Body of pancreas (tissue), 4 donors: ENCODE results near the gene RESF1. TPM values are rescaled to one million over a fixed set of nuclear protein-coding genes. Genes with fewer than 3 reads are reported as not detected.

Experiments
- ATAC-seq: fragments of 150-250 bp; one replicate; pipeline ENCODE4 v1.9.1; 2016
- DNase-seq, 4 donors: peaks; one replicate each; pipeline ENCODE4 v3.0.0-alpha.2; 2019
- H3K27ac ChIP-seq, 4 donors: fragments of 200-600 bp; sonication (generic); 1 replicate in 3 of 4; 2 replicates in 1 of 4; pipeline versions ENCODE4 v1.5.1 to v1.6.1; 2016 to 2019; ENCODE audit warnings: mild to moderate bottlenecking in 1 of 4, mixed read lengths in 1 of 4, moderate library complexity in 1 of 4
- H3K27me3 ChIP-seq, 2 donors: fragments of 200-600 bp; sonication (generic); one replicate each; pipeline ENCODE4 v1.6.0; 2016; ENCODE audit warnings: mild to moderate bottlenecking in 1 of 2
- H3K36me3 ChIP-seq, 2 donors: fragments of 200-600 bp; sonication (generic); replicated peaks in 1 of 2; 2 replicates each; pipeline ENCODE4 v1.5.1; 2016; ENCODE audit warnings: low read depth in 2 of 2; ENCODE audit not compliant: insufficient read depth in 1 of 2
- H3K4me1 ChIP-seq: fragments of 200-600 bp; sonication (generic); one replicate; pipeline ENCODE4 v1.6.0; 2016
- H3K4me3 ChIP-seq, 2 donors: fragments of 200-600 bp; sonication (generic); 1 replicate in 1 of 2; 2 replicates in 1 of 2; pipeline ENCODE4 v1.5.1; 2016 to 2019
- H3K9me3 ChIP-seq, 3 donors: fragments of 200-600 bp; sonication (generic); 1 replicate in 2 of 3; 2 replicates in 1 of 3; pipeline ENCODE4 v1.5.1; 2016
- CTCF ChIP-seq, 7 experiments: fragments of 450-650 bp in 4 of 7; fragments of 200-600 bp in 3 of 7; sonication (generic) in 3 of 7; IDR thresholded peaks; one replicate each; pipeline ENCODE4 v1.5.1; 2016 to 2019; ENCODE audit warnings: antibody characterized with exemption in 7 of 7
- POLR2A ChIP-seq, 3 donors: fragments of 450-650 bp; IDR thresholded peaks; one replicate each; pipeline ENCODE4 v1.6.1; 2016; ENCODE audit warnings: antibody characterized with exemption in 3 of 3, mild to moderate bottlenecking in 2 of 3
- WGBS, 2 donors: methylation state at CpG; one replicate each; pipeline ENCODE4 v1.1.5; 2017; 5-methylcytosine and 5-hydroxymethylcytosine counted together
- intact Hi-C: fragments of 100-400 bp; cut with DNase I; formaldehyde crosslinking; loops from one replicate; pipeline ENCODE4 v1.15.1; 2023
- total RNA-seq, 2 donors: library from RNA; depleted of rRNA; stranded (reverse); fragments of >200 nt; gene quantifications; one replicate each; pipeline ENCODE4 v1.1.0, GENCODE V29; 2016

The RESF1 gene
- total RNA-seq, 2 donors from 2014 or later: 29.1 to 48.1 TPM

- intact Hi-C loops: no loop called here
- no peaks in the 10 kb centered on the region for H3K9me3 ChIP-seq
- peaks cover 0 to 4% of the 10 kb centered on the region in 2 donors for H3K36me3 ChIP-seq
- DNase-seq (no peak), ATAC-seq (no peak)
- no peak overlapping the region for H3K27ac ChIP-seq
- no peaks in the 10 kb centered on the region for H3K4me1 ChIP-seq
- H3K4me3 ChIP-seq: no peak overlapping the region
- no peak for TF ChIP-seq POLR2A (IDR thresholded peaks at IDR 0.05)
- no peak for TF ChIP-seq CTCF (IDR thresholded peaks at IDR 0.05)
- H3K27me3 ChIP-seq: no peaks in the 10 kb centered on the region
- 82 to 85% methylated on average over 1 of the region's 1 CpG for WGBS, 2 donors
Observed at GRCh38 chr12:31991146-31991545, 31.9 kb downstream of the RESF1 start.

GRCh38 chr12:31991815-31992214, 32.6 kb downstream of the RESF1 start:
- intact Hi-C loops: no loop called here
- 96 to 98% methylated on average over 2 of the region's 2 CpGs for WGBS, 2 donors
- Histone ChIP-seq H3K4me1 (no peaks in the 10 kb centered on the region), H3K27ac (no peak overlapping the region), H3K36me3 (peaks cover 0 to 4% of the 10 kb centered on the region in 2 donors), H3K27me3 (no peaks in the 10 kb centered on the region), H3K9me3 (no peaks in the 10 kb centered on the region), H3K4me3 (no peak overlapping the region)
- DNase-seq: no peak
- TF ChIP-seq POLR2A (IDR thresholded peaks at IDR 0.05): no peak
- no peak for TF ChIP-seq CTCF (IDR thresholded peaks at IDR 0.05)
- ATAC-seq: no peak

- DNase-seq (no peak), ATAC-seq (no peak)
- WGBS, 2 donors: 85 to 97% methylated on average over 6 of the region's 6 CpGs
- H3K4me3 ChIP-seq: no peak overlapping the region
- no peaks in the 10 kb centered on the region for H3K9me3 ChIP-seq
- H3K36me3 ChIP-seq: peaks cover 0 to 13% of the 10 kb centered on the region in 2 donors
- no peaks in the 10 kb centered on the region for H3K4me1 ChIP-seq
- intact Hi-C loops: no loop called here
- no peak overlapping the region for H3K27ac ChIP-seq
- no peak for TF ChIP-seq POLR2A (IDR thresholded peaks at IDR 0.05)
- TF ChIP-seq CTCF (IDR thresholded peaks at IDR 0.05): no peak
- no peaks in the 10 kb centered on the region for H3K27me3 ChIP-seq
Observed at GRCh38 chr12:31999692-32000091, 40.5 kb downstream of the RESF1 start.

- Histone ChIP-seq H3K4me1 (no peaks in the 10 kb centered on the region), H3K36me3 (peaks cover 0 to 13% of the 10 kb centered on the region in 2 donors)
Observed at GRCh38 chr12:32000373-32001005, 41.3 kb downstream of the RESF1 start.

More at GRCh38 chr12:32000373-32001005, 41.3 kb downstream of the RESF1 start:
- H3K27ac ChIP-seq: no peak overlapping the region
- no peak for ATAC-seq
- no peaks in the 10 kb centered on the region for H3K27me3 ChIP-seq
- WGBS, 2 donors: 90 to 93% methylated on average over 7 of the region's 7 CpGs
- DNase-seq: no peak
- TF ChIP-seq CTCF (IDR thresholded peaks at IDR 0.05) (no peak), POLR2A (IDR thresholded peaks at IDR 0.05) (no peak)
- intact Hi-C loops: no loop called here
- H3K4me3 ChIP-seq: no peak overlapping the region
- no peaks in the 10 kb centered on the region for H3K9me3 ChIP-seq
